SK-N-SH treated with all-trans-retinoic acid at 6 μM for 48 hours (cell line): Measurements from ENCODE around the gene CHPF.

Source experiments
- ARNTL ChIP-seq: fragments of 450-650 bp; formaldehyde crosslinking; IDR thresholded peaks from 2 replicates; pipeline ENCODE4 v1.5.0; 2020; ENCODE audit warnings: low read depth, mild to moderate bottlenecking, moderate library complexity, borderline replicate concordance
- ESRRG ChIP-seq: fragments of 250-450 bp; sonication (Bioruptor Pico); IDR thresholded peaks from 2 replicates; pipeline ENCODE4 v1.6.1; 2021; ENCODE audit warnings: mild to moderate bottlenecking
- GLIS3 ChIP-seq: fragments of 250-450 bp; sonication (Bioruptor Pico); IDR thresholded peaks from 2 replicates; pipeline ENCODE4 v1.5.0; 2020; ENCODE audit warnings: mild to moderate bottlenecking, moderate library complexity
- PPARA ChIP-seq: fragments of 250-450 bp; sonication (Bioruptor Pico); IDR thresholded peaks from 2 replicates; pipeline ENCODE4 v1.5.0; 2020; ENCODE audit warnings: mild to moderate bottlenecking, borderline replicate concordance
- SNAI2 ChIP-seq: fragments of 250-450 bp; sonication (Bioruptor Pico); IDR thresholded peaks from 2 replicates; pipeline ENCODE4 v1.5.0; 2020; ENCODE audit warnings: mild to moderate bottlenecking, moderate library complexity
- TOX ChIP-seq: fragments of 250-450 bp; sonication (Bioruptor Pico); IDR thresholded peaks from 2 replicates; pipeline ENCODE4 v1.8.0; 2021; ENCODE audit warnings: mild to moderate bottlenecking, moderate library complexity, borderline replicate concordance

DNA sequence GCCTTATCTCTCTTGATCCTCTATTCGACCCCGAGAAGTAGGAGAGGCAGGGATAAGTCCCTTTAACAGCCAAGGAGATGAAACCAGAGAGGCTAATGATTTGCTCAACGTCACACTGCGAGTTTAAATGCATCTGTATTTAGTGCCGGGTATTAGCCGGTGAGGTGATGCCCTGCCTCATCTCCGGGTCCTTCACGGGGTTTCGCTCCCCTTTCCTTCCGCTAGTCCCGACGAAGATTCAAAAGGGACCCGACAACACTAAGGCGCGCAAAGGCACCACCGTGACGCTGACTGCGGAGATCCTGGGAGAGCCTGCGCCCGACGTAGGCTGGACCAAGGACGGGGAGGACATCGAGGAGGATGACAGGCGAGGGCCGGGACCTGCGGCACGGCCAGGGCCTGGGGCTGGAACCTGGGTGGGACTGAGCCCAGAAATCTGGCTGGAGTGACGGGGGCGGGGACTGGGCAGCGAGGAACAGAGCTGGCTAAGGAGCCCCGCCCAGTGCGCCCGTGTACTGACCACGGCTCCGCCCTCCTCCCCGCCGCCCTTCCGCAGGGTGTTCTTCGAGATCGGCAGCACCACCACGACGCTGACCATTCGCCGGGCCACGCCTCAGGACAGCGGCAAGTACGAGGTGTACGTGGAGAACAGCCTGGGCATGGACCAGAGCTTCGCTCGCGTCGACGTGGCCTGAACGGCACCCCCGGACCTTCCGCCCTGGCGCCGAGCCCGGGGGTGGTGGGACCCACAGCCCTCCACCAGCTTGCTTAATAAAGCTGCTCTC lies 45.9 kb downstream of the CHPF start:
- TF ChIP-seq ARNTL (CRISPR knock-in tag) (no peak), TOX (CRISPR knock-in tag) (no peak), PPARA (CRISPR knock-in tag) (no peak), GLIS3 (no peak), SNAI2 (CRISPR knock-in tag) (no peak), ESRRG (CRISPR knock-in tag) (no peak)
